Smooth muscle cell (in vitro differentiated cells): ENCODE data around the gene RPS15. TPM values are rescaled to one million over a fixed set of nuclear protein-coding genes. Genes with fewer than 3 reads are reported as not detected.

Experiments used
- DNase-seq: peaks from one replicate; lab custom pipeline; 2025; ENCODE audit not compliant: unreplicated experiment; lab: John Stamatoyannopoulos, UW
- H2AFZ ChIP-seq: fragments of 200-600 bp; sonication (generic); 2 replicates; pipeline ENCODE4 v1.6.0; 2016; ENCODE audit warnings: antibody characterized with exemption, low read depth, mild to moderate bottlenecking
- H3F3A ChIP-seq: fragments of 200-600 bp; sonication (generic); 2 replicates; pipeline ENCODE4 v1.6.0; 2017; ENCODE audit warnings: antibody characterized with exemption, low read depth
- H3K27ac ChIP-seq: fragments of 200-600 bp; sonication (generic); 2 replicates; pipeline ENCODE4 v1.5.1; 2016; ENCODE audit warnings: low read depth, mild to moderate bottlenecking
- H3K27me3 ChIP-seq: fragments of 200-600 bp; sonication (generic); 2 replicates; pipeline ENCODE4 v1.6.1; 2016; ENCODE audit warnings: low read depth, mild to moderate bottlenecking
- H3K36me3 ChIP-seq: fragments of 200-600 bp; sonication (generic); 2 replicates; pipeline ENCODE4 v1.5.1; 2016; ENCODE audit warnings: low read depth
- H3K4me1 ChIP-seq: fragments of 200-600 bp; sonication (generic); 2 replicates; pipeline ENCODE4 v1.5.1; 2016; ENCODE audit warnings: low read depth
- H3K4me2 ChIP-seq: fragments of 200-600 bp; sonication (generic); 2 replicates; pipeline ENCODE4 v1.6.0; 2016; ENCODE audit warnings: mild to moderate bottlenecking
- H3K4me3 ChIP-seq: fragments of 200-600 bp; sonication (generic); 2 replicates; pipeline ENCODE4 v1.5.1; 2016; ENCODE audit warnings: mild to moderate bottlenecking
- H3K79me2 ChIP-seq: fragments of 200-600 bp; sonication (generic); 2 replicates; pipeline ENCODE4 v1.6.0; 2016; ENCODE audit warnings: low read depth, mild to moderate bottlenecking
- H3K9ac ChIP-seq: fragments of 200-600 bp; sonication (generic); 2 replicates; pipeline ENCODE4 v1.6.0; 2016; ENCODE audit warnings: low read depth
- H3K9me3 ChIP-seq: fragments of 200-600 bp; sonication (generic); replicated peaks from 2 replicates; pipeline ENCODE4 v1.5.1; 2016; ENCODE audit warnings: low read depth
- H4K20me1 ChIP-seq: fragments of 200-600 bp; sonication (generic); 2 replicates; pipeline ENCODE4 v1.6.0; 2016; ENCODE audit warnings: low read depth
- WGBS: methylation state at CpG from one replicate; pipeline ENCODE4 v1.1.7; 2016; ENCODE audit warnings: low lambda C conversion rate; 5-methylcytosine and 5-hydroxymethylcytosine counted together
- polyA plus RNA-seq: library from polyadenylated mRNA; unstranded; fragments of >200 nt; fragmentation: Nextera tagmentation; extraction: Ambion mirVana; gene quantifications from 2 replicates; pipeline ENCODE4 v1.2.1, GENCODE V29; 2016
- total RNA-seq: library from RNA; depleted of rRNA; stranded (reverse); fragments of >200 nt; gene quantifications from 2 replicates; pipeline ENCODE4 v1.2.3, GENCODE V29; 2014
- TF ChIP-seq, protein P1 (sequence below): fragments of 200-600 bp; sonication (generic); IDR thresholded peaks from 2 replicates; pipeline ENCODE4 v1.5.1; 2017; ENCODE audit warnings: borderline replicate concordance, mild to moderate bottlenecking, antibody characterized with exemption; ENCODE audit not compliant: insufficient read depth, poor library complexity, severe bottlenecking

The RPS15 gene
- total and polyA plus RNA-seq, 2 experiments from 2014 or later = 1,180 to 2,744 TPM

DNA sequence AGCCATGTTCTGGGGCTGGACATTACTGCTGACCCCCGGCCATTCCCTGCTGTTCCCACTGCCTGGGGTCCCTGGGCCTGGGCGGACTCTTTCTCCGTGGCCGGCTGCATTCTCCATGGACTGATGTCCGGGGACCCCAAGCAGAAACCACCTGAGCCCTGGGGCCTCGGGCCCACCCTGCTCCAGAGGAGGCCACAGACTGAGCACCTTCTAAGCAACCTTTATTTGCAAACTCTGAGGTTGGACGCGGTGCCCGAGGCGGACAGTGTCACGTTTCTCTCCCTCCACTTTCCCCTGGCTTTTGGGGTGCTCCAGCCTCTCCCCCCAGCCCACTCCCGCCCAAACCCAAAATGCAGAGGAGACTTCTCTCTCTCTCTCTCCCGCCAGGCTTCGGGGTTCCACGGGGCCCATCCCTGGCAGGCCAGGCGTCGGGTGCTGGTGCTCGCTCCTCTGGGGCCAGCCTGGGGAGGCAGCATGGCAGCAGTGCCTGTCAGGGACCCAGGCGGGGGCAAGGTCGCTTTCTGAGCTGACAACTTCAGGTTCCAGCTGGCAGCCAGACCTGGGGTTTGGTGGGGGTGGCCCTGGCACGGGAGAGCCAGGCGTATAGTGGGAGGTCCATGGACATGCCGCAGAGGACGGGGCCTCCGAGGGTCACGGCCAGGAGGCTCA, 43.2 kb downstream of the RPS15 start:
- Histone ChIP-seq H3K4me3 (no peak overlapping the region), H3K27ac (no peak overlapping the region), H2AFZ (no peak overlapping the region), H3K9ac (no peak overlapping the region), H3K9me3 (no peaks in the 10 kb centered on the region), H4K20me1 (peaks cover 23% of the 10 kb centered on the region), H3K36me3 (no peaks in the 10 kb centered on the region), H3K4me1 (no peaks in the 10 kb centered on the region), H3K27me3 (no peaks in the 10 kb centered on the region), H3F3A (no peaks in the 10 kb centered on the region), H3K79me2 (peaks cover 18% of the 10 kb centered on the region), H3K4me2 (no peak overlapping the region)
- no peak for DNase-seq
- TF ChIP-seq, protein P1, sequence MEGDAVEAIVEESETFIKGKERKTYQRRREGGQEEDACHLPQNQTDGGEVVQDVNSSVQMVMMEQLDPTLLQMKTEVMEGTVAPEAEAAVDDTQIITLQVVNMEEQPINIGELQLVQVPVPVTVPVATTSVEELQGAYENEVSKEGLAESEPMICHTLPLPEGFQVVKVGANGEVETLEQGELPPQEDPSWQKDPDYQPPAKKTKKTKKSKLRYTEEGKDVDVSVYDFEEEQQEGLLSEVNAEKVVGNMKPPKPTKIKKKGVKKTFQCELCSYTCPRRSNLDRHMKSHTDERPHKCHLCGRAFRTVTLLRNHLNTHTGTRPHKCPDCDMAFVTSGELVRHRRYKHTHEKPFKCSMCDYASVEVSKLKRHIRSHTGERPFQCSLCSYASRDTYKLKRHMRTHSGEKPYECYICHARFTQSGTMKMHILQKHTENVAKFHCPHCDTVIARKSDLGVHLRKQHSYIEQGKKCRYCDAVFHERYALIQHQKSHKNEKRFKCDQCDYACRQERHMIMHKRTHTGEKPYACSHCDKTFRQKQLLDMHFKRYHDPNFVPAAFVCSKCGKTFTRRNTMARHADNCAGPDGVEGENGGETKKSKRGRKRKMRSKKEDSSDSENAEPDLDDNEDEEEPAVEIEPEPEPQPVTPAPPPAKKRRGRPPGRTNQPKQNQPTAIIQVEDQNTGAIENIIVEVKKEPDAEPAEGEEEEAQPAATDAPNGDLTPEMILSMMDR = no peak
- WGBS = 91% methylated on average over 26 of the region's 26 CpGs

DNA sequence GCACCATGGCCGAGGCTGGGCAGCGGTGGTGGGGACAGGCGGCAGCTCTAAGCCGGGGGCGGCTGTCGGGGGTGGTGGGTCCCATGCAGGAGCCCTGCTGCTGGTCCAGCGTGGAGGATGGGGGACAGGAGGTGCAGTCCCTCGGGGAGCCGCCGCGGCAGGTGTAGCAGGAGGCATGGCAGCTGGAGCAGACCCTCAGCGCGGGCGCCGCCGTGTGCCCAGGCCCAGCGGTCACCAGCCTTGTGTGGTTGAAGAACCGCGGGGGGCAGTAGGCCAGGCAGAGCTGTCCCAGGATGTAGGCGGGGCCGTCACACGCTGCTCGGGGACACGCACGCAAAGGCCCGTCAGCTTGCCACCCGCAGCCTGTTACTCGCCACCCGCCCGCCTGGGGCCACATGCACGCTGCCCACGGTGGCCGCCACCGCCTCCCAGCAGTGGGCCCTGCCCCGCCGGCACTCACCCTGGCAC, 43.7 kb downstream of the RPS15 start:
- Histone ChIP-seq H3K4me3 (no peak overlapping the region), H3K27me3 (no peaks in the 10 kb centered on the region), H3F3A (no peaks in the 10 kb centered on the region), H3K36me3 (no peaks in the 10 kb centered on the region), H3K79me2 (peaks cover 15% of the 10 kb centered on the region), H3K4me2 (no peak overlapping the region), H3K9ac (no peak overlapping the region), H3K9me3 (no peaks in the 10 kb centered on the region), H3K27ac (no peak overlapping the region), H2AFZ (no peak overlapping the region), H4K20me1 (peaks cover 17% of the 10 kb centered on the region), H3K4me1 (no peaks in the 10 kb centered on the region)
- no peak for DNase-seq
- 100% methylated on average over 3 of the region's 36 CpGs for WGBS
- TF ChIP-seq, protein P1 = no peak

DNA sequence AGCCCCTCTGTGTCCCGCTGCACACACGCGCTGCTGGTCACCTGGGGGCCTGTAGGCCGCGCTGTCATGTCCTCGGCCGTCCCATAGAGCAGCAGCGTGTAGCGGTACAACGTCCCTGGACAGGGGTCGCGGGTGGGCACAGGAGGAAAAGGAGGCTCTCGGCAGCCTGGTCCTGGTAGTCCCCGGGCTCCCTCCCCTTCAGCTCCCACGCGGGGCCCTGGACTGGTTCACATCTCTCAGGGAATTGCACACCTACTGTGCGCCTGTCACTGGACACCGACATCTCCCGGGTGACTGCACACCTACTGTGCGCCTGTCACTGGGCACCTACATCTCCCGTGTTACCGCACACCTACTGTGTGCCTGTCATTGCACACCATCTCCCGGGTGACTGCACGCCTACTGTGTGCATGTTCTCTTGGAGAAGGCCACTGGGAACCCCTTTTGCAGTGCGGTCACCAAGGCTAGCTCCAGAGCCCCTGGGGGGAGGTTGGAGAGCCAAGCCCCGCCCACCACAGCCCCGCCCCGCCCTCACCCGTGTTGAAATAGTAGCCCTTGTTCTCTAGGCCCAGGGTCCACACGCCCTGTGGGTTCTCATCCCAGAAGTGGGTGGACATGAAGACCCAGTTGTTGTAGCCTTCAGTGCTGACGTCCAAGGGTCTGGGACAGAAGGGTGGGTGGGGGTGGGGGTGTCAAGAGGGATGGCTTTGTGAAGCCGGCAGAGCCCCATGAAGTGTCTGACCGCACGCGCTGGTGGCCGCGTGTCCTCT, 44.4 kb downstream of the RPS15 start:
- Histone ChIP-seq H3K4me1 (no peaks in the 10 kb centered on the region), H3K9ac (no peak overlapping the region), H3K27ac (no peak overlapping the region), H3K36me3 (no peaks in the 10 kb centered on the region), H3K4me2 (no peak overlapping the region), H3K79me2 (peaks cover 14% of the 10 kb centered on the region), H4K20me1 (peaks cover 11% of the 10 kb centered on the region), H3K9me3 (no peaks in the 10 kb centered on the region), H2AFZ (no peak overlapping the region), H3F3A (no peaks in the 10 kb centered on the region), H3K27me3 (no peaks in the 10 kb centered on the region), H3K4me3 (no peak overlapping the region)
- WGBS = 94% methylated on average over 27 of the region's 37 CpGs
- DNase-seq = no peak
- TF ChIP-seq, protein P1 = no peak
